ENCODE results near the gene NSG1.
"Not testable (repeated sequence)": the region's sequence is repeated elsewhere in the genome, so short reads cannot be mapped to it uniquely, and the experiment has no call there.

Gene NSG1, protein sequence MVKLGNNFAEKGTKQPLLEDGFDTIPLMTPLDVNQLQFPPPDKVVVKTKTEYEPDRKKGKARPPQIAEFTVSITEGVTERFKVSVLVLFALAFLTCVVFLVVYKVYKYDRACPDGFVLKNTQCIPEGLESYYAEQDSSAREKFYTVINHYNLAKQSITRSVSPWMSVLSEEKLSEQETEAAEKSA

GRCh38 chr4:4386736-4387392 is at the start of gene NSG1:
TSS of gene NSG1 (plus strand) at chr4:4387102. CDS start at chr4:4387630, 528 bp downstream.
- no peak for DNase-seq (ENCODE audit: low read depth, low spot score)

- DNase-seq (ENCODE audit: low read depth, low spot score) = no peak
Observed at GRCh38 chr4:4338210-4339001, 48.5 kb upstream of the NSG1 start.

DNA sequence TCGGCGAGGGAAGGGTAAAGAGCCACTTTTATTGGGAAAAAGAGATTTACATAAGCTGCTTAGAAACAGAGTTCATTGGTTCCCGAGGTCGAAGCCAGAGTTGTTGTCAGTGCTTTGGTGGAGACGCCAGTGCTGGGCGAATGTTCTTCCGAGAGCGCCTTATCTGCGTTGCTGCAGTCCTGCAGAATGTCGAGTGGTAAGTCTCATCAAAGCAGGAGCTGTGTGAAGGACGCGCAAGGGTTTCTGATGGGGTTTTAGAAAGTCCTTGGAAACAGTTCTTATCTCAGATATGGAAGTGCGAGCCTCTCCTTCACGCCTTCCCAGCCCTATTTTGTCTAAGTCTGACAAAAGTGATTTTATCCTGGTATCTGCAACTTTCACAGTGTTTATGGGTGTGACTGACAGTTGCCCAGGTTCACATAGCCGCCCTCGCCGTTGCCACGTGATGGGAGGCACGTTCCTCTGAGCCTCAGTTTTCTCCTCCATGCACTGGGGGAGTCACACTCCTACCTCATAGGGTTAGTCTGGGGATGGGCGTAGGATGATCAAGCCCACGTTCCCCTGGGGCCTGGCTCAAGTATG is 47.3 kb upstream of the NSG1 start:
- no peak for DNase-seq (ENCODE audit: low read depth, low spot score)

DNA sequence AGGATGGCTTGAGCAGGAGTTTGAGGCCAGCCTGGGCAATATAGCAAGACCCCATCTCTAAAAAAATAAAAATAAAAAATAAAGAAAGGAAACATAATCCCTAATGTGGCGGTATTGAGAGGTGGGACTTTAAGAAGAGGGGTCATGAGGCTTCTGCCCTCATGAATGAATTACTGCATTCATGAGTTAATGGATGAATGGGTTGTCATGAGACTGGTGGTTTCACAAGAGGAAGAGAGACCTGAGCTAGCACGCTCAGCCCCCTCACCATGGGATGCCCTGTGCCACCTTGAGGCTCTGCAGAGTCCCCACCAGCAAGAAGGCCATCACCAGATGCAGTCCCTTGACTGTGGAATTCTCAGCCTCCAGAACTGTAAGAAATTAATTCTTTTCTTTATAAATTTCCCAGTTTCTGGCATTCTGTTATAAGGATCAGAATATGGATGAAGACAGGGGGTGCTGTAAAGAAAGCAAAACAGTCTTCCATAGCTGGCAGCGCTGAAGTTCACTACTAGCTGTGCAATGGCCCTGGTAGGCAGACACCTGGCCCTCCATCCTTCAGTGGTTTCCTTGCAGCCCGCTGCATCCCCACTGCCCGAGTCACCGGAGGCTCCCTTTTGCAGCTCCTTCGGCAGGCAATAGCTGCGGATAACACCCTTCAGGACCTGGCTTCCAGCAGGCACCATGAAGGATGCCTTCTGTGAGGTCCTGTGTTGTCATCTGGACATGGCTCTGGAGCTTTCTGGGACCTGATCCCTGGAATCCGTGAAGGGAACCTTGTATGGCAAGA is 44.8 kb upstream of the NSG1 start:
- no peak for DNase-seq (ENCODE audit: low read depth, low spot score)

GRCh38 chr4:4343038-4343437 is 43.9 kb upstream of the NSG1 start:
- no peak for DNase-seq (ENCODE audit: low read depth, low spot score)

GRCh38 chr4:4344915-4345527 is 41.9 kb upstream of the NSG1 start:
- DNase-seq (ENCODE audit: low read depth, low spot score) = no peak

- DNase-seq (ENCODE audit: low read depth, low spot score) = no peak
Observed at GRCh38 chr4:4347585-4347984, 39.3 kb upstream of the NSG1 start.

DNA sequence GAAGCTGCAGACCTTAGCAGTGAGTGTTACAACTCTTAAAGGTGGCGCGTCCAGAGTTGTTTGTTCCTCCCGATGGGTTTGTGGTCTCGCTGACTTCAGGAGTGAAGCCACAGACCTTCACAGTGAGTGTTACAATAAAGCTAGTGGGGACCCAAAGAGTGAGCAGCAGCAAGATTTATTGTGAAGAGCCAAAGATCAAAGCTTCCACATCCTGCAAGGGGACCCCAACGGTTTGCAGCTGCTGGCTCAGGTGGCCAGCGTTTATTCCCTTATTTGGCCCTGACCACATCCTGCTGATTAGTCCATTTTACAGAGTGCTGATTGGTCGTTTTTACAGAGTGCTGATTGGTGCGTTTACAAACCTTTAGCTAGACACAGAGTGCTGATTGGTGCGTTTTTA is 38.3 kb upstream of the NSG1 start:
- not testable (repeated sequence) for DNase-seq (ENCODE audit: low read depth, low spot score)

DNA sequence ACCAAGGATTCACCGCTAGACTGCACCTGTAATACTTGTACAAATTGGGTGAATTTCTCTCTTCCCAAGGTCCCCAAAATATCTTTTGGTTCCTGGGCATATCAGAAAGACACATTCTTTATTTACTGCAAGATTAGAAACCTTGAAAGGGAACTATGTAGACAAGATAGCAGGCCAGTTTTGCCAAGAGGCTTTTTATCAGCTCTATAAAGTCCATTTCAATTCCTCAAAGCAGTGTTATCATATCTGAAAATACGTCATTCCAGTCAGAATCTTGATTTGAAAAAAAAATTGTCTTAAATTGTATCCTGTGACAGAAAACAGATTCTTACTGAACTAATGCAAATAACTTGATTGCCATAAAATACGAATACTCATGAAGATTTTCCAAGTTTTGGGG is 37.0 kb upstream of the NSG1 start:
- DNase-seq (ENCODE audit: low read depth, low spot score) = no peak

DNA sequence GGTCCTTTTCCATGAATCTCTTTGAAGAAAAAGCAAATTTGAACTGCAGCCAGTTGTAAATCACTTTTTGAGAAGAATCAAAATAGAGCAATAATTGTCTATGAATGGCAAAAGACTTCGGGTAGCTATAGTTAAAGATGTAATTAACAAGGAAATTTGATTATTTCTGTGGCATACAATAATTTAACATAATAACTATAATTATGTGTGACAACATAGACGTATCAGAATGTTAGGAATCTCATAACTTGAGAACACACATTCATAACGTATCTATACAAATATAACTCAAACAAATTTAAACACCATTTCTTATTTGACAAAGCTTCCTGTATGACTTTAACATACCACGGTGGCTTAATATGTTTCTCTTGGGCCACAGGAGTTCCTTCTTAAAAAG is 36.0 kb upstream of the NSG1 start:
- no peak for DNase-seq (ENCODE audit: low read depth, low spot score)

- DNase-seq (ENCODE audit: low read depth, low spot score) = no peak
Observed at GRCh38 chr4:4355302-4355701, 31.6 kb upstream of the NSG1 start.

GRCh38 chr4:4356106-4357041 is 30.5 kb upstream of the NSG1 start:
- DNase-seq (ENCODE audit: low read depth, low spot score) = no peak

DNA sequence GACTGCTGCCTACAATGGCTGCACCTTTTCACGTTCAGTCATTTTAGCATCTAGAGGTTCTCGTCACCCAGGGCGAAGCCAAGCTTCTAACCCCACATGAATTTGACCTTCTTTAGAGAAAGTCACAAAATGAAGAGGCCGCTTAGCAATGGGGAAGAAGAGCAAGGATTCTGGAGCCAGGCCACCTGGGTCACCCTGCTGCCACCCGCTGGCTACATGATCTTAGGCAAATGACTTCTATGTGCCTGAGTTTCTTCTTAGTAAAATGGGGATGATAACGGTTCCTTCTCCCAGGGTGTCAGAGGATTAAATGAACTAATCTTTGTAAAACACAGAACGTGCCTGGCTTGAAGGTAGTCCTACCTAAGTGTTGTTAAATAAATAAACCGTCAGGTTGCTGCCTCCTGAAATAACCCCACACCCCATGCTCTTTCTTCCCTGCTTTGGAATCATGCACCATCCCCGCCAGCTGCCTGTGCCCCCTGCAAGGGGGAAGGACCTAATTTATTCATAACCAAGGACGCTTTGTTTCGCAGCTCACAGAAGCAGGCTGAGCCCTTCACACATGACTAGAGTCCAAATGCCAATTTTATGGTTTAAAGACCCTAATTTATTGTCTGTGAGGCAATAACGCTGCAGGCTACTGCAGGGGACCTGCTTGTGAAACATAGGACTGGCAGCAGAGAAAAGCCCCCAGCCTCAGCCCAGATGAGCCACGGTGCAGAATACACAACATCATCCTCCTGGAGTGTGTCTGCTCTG is 28.6 kb upstream of the NSG1 start:
- no peak for DNase-seq (ENCODE audit: low read depth, low spot score)

DNA sequence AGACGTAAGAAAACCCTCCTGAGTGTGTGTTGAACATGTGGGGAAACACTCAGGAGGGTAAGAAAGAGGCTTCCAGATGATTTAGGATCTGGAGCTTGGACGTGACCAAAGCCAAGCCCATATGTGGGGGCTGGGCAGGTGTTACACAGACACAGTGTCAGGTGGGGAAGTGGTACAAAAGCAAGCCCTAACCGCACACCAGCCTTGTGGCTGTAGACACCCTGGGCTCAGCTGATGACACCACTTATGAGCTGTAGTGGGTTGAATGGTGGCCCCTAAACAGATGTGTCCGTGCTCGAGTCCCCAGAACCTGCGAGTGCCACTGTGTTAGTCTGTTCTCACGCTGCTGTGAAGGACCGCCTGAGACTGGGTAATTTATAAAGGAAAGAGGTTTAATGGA is 25.0 kb upstream of the NSG1 start:
- no peak for DNase-seq (ENCODE audit: low read depth, low spot score)

DNA sequence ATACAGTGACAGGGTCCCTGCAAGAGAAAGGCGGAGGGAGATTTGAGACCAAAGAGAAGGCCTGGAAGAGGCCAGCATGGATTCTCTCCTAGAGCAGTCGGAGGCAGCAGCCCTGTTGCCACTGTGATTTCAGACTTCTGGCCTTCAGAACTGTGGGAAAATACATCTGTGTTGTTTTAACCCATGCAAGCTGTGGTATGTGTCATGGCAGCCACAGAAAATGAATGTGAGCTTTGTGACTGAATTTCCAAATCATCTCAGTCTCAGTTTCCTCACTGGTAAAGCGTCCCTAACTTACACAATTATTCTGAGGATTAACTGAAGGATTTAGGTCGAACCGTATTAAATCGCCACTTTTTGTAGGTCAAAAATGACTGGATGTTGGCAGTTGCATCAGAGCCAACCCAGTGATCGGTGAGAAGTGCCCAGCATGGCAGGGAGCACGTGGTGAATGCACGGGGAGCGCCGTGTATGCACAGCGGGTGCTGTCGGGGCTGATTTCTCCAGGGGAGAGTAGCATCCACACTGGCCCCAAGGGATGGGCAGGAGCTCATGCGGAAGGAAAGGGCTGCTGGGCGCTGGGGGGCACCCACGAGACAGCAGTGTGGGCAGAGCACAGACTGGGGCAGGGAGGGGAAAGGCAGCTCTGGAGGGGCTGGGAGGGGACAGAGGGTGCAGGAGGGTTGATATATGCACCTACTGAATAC is 23.8 kb upstream of the NSG1 start:
- DNase-seq (ENCODE audit: low read depth, low spot score) = no peak

DNA sequence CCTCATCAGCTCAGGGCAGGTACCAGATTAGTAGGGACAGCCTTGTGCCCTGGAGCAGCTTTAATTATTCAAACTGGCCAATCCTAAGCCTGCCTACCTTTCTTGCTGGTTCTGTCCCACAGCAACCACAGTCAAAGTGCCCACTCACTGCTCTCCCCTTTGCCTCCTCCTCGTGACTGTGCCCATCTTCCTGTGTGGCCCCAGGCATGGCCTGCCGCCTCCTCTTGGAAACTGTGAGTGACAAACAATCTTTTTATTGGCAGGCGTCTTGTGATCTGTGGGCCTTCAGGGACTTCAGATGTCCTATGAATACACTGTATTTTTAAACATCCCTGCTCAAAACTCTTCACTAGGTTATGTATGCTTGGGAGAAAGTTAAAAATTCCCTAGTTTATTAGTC is 22.8 kb upstream of the NSG1 start:
- no peak for DNase-seq (ENCODE audit: low read depth, low spot score)

DNA sequence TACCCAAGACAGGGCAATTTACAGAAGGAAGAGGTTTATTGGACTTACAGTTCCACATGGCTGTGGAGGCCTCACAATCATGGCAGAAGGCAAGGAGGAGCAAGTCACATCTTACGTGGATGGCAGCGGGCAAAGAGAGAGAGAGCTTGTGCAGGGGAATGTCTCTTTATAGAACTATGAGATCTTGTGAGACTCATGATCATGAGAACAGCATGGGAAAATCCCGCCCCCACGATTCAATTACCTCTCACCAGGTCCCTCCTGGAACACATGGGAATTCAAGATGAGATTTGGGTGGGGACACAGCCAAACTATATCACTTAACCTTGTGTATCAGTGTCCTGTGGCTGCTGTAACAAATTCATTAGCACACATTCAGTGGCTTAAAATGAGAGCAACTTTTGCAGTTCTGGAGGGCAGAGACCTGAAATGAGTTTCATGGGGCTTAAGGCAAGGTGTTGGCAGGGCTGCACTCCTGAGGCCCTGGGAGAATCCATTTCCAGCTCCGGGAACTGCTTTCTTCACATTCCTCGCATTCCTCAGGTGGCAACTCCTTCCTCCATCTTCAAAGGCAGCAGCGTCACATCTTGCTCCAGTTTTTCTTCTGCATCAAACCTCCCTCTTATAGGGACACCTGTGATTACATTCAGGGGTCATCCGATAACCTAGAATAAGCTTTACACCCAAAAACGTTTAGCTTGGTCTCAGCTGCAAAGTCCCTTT is 22.3 kb upstream of the NSG1 start:
- no peak for DNase-seq (ENCODE audit: low read depth, low spot score)
